Measurements from ENCODE around the gene SERPINI1.
A peak's percentile ranks its signal among the peaks of the same experiment; 100 is the strongest.

SERPINI1 gene

GRCh38 chr3:167870759-167871158, 135.2 kb downstream of the SERPINI1 start:
- peak overlapping the region; percentile 45 for H3K27ac ChIP-seq (ENCODE audit: low read depth, low read length)
- H3K4me3 ChIP-seq (ENCODE audit: low read depth in 1 of 5, low read length in 5 of 5), result no peak overlapping the region
- peaks cover 0 to 27% (median 6%) of the 10 kb centered on the region in 5 donors for H3K4me1 ChIP-seq (ENCODE audit: control insufficient read depth in 5 of 5, insufficient read depth in 5 of 5, low read length in 5 of 5)
- H3K27me3 ChIP-seq (ENCODE audit: control insufficient read depth in 5 of 5, insufficient read depth in 4 of 5, low read length in 5 of 5), result no peaks in the 10 kb centered on the region
- peak overlapping the region in 1 of 5 donors; percentile 1 for H3K9ac ChIP-seq (ENCODE audit: low read length in 5 of 5)
- no peaks in the 10 kb centered on the region for H3K36me3 ChIP-seq (ENCODE audit: control insufficient read depth in 5 of 5, insufficient read depth in 5 of 5, low read length in 5 of 5)
- H3K9me3 ChIP-seq (ENCODE audit: control insufficient read depth in 5 of 5, low read length in 5 of 5), result no peaks in the 10 kb centered on the region

GRCh38 chr3:167872032-167872431, 136.5 kb downstream of the SERPINI1 start:
- Histone ChIP-seq H3K9ac (ENCODE audit: low read length in 5 of 5) (no peak overlapping the region), H3K36me3 (ENCODE audit: control insufficient read depth in 5 of 5, insufficient read depth in 5 of 5, low read length in 5 of 5) (no peaks in the 10 kb centered on the region), H3K27ac (ENCODE audit: low read depth, low read length) (peak overlapping the region; percentile 45), H3K4me1 (ENCODE audit: control insufficient read depth in 5 of 5, insufficient read depth in 5 of 5, low read length in 5 of 5) (peaks cover 2 to 36% (median 15%) of the 10 kb centered on the region in 5 donors), H3K27me3 (ENCODE audit: control insufficient read depth in 5 of 5, insufficient read depth in 4 of 5, low read length in 5 of 5) (no peaks in the 10 kb centered on the region), H3K9me3 (ENCODE audit: control insufficient read depth in 5 of 5, low read length in 5 of 5) (no peaks in the 10 kb centered on the region), H3K4me3 (ENCODE audit: low read depth in 1 of 5, low read length in 5 of 5) (no peak overlapping the region)

GRCh38 chr3:167872941-167873340, 137.4 kb downstream of the SERPINI1 start:
- Histone ChIP-seq H3K9me3 (ENCODE audit: control insufficient read depth in 5 of 5, low read length in 5 of 5) (no peaks in the 10 kb centered on the region), H3K9ac (ENCODE audit: low read length in 5 of 5) (no peak overlapping the region), H3K36me3 (ENCODE audit: control insufficient read depth in 5 of 5, insufficient read depth in 5 of 5, low read length in 5 of 5) (no peaks in the 10 kb centered on the region), H3K4me3 (ENCODE audit: low read depth in 1 of 5, low read length in 5 of 5) (no peak overlapping the region), H3K4me1 (ENCODE audit: control insufficient read depth in 5 of 5, insufficient read depth in 5 of 5, low read length in 5 of 5) (peaks cover 5 to 42% (median 20%) of the 10 kb centered on the region in 5 donors), H3K27ac (ENCODE audit: low read depth, low read length) (peak overlapping the region; percentile 45), H3K27me3 (ENCODE audit: control insufficient read depth in 5 of 5, insufficient read depth in 4 of 5, low read length in 5 of 5) (no peaks in the 10 kb centered on the region)

- Histone ChIP-seq H3K9me3 (ENCODE audit: control insufficient read depth in 5 of 5, low read length in 5 of 5) (no peaks in the 10 kb centered on the region), H3K27ac (ENCODE audit: low read depth, low read length) (peak overlapping the region; percentile 59), H3K27me3 (ENCODE audit: control insufficient read depth in 5 of 5, insufficient read depth in 4 of 5, low read length in 5 of 5) (no peaks in the 10 kb centered on the region), H3K4me3 (ENCODE audit: low read depth in 1 of 5, low read length in 5 of 5) (no peak overlapping the region), H3K4me1 (ENCODE audit: control insufficient read depth in 5 of 5, insufficient read depth in 5 of 5, low read length in 5 of 5) (peaks cover 5 to 42% (median 20%) of the 10 kb centered on the region in 5 donors), H3K9ac (ENCODE audit: low read length in 5 of 5) (no peak overlapping the region), H3K36me3 (ENCODE audit: control insufficient read depth in 5 of 5, insufficient read depth in 5 of 5, low read length in 5 of 5) (no peaks in the 10 kb centered on the region)
Measured at GRCh38 chr3:167874671-167875372, 139.3 kb downstream of the SERPINI1 start.
